ENCODE results near the gene PFKFB2.

PFKFB2 gene

GRCh38 chr1:207084232-207084631, 31.2 kb downstream of the PFKFB2 start:
- no peak for TF ChIP-seq CTCF (IDR thresholded peaks at IDR 0.05; ENCODE audit: borderline replicate concordance, control extremely low read depth, extremely low read depth, insufficient read depth, missing control alignments)
- in situ Hi-C loops (cut with MboI; ENCODE audit: low sequenced_read_pairs, unreplicated experiment) = loop anchor here (25.0 kb wide), 1 partner anchor 403 kb away; the partner anchor contains the start of gene CR1
- no peak for DNase-seq (ENCODE audit: low spot score)

- peak; percentile 68 for TF ChIP-seq CTCF (IDR thresholded peaks at IDR 0.05; ENCODE audit: borderline replicate concordance, control extremely low read depth, extremely low read depth, insufficient read depth, missing control alignments)
- in situ Hi-C loops (cut with MboI; ENCODE audit: low sequenced_read_pairs, unreplicated experiment) = loop anchor here (5.0 to 25.0 kb wide), 2 partner anchors 323 to 403 kb away; partner anchors contain the start of gene CR1
- peak; percentile 59 for DNase-seq (ENCODE audit: low spot score)
Observed at GRCh38 chr1:207084701-207085180, 31.7 kb downstream of the PFKFB2 start.

- DNase-seq (ENCODE audit: low spot score) = no peak
- TF ChIP-seq CTCF (IDR thresholded peaks at IDR 0.05; ENCODE audit: borderline replicate concordance, control extremely low read depth, extremely low read depth, insufficient read depth, missing control alignments) = no peak
- in situ Hi-C loops (cut with MboI; ENCODE audit: low sequenced_read_pairs, unreplicated experiment) = loop anchor here (5.0 to 25.0 kb wide), 2 partner anchors 321 to 401 kb away; partner anchors contain the start of gene CR1
Observed at GRCh38 chr1:207085887-207086286, 32.8 kb downstream of the PFKFB2 start.

- in situ Hi-C loops (cut with MboI; ENCODE audit: low sequenced_read_pairs, unreplicated experiment) = loop anchor here (5.0 to 25.0 kb wide), 2 partner anchors 319 to 399 kb away; partner anchors contain the start of gene CR1
- DNase-seq (ENCODE audit: low spot score) = no peak
- TF ChIP-seq CTCF (IDR thresholded peaks at IDR 0.05; ENCODE audit: borderline replicate concordance, control extremely low read depth, extremely low read depth, insufficient read depth, missing control alignments) = no peak
Observed at GRCh38 chr1:207088161-207088560, 35.1 kb downstream of the PFKFB2 start.

- no peak for DNase-seq (ENCODE audit: low spot score)
- TF ChIP-seq CTCF (IDR thresholded peaks at IDR 0.05; ENCODE audit: borderline replicate concordance, control extremely low read depth, extremely low read depth, insufficient read depth, missing control alignments) = no peak
- in situ Hi-C loops (cut with MboI; ENCODE audit: low sequenced_read_pairs, unreplicated experiment) = loop anchor here (5.0 to 25.0 kb wide), 2 partner anchors 318 to 398 kb away; partner anchors contain the start of gene CR1
Observed at GRCh38 chr1:207088701-207089626, 35.9 kb downstream of the PFKFB2 start, which contains the start of gene C4BPB. TSS of gene C4BPB (plus strand) at chr1:207088860. CDS start at chr1:207089532, 672 bp downstream.

- in situ Hi-C loops (cut with MboI; ENCODE audit: low sequenced_read_pairs, unreplicated experiment) = loop anchor here (5.0 to 25.0 kb wide), 2 partner anchors 318 to 398 kb away; partner anchors contain the start of gene CR1
- TF ChIP-seq CTCF (IDR thresholded peaks at IDR 0.05; ENCODE audit: borderline replicate concordance, control extremely low read depth, extremely low read depth, insufficient read depth, missing control alignments) = no peak
- no peak for DNase-seq (ENCODE audit: low spot score)
Observed at GRCh38 chr1:207089627-207090355, 36.7 kb downstream of the PFKFB2 start.

Measured in GM13976 (cell line).